Measurements from ENCODE around the gene HSP90B1.
A peak's percentile ranks its signal among the peaks of the same experiment; 100 is the strongest.

Gene HSP90B1

GRCh38 chr12:103936679-103937078, 6.5 kb downstream of the HSP90B1 start:
- no peak overlapping the region for H2AFZ ChIP-seq (ENCODE audit: low read depth)
- H3K4me1 ChIP-seq (ENCODE audit: low read depth, poor library complexity, severe bottlenecking): peaks cover 71% of the 10 kb centered on the region
- H3K27me3 ChIP-seq (ENCODE audit: insufficient read depth, low read depth): no peaks in the 10 kb centered on the region
- no peak for TF ChIP-seq CTCF (conservative IDR thresholded peaks at IDR 0.05; ENCODE audit: low read depth, low read length)
- H3K79me2 ChIP-seq (ENCODE audit: insufficient read depth, low read depth): peaks cover 87% of the 10 kb centered on the region
- H3K9ac ChIP-seq: no peak overlapping the region
- H3K4me3 ChIP-seq (IDR thresholded peaks at IDR 0.05; ENCODE audit: insufficient read depth, low read depth, low read length): no peak overlapping the region
- peak overlapping the region; percentile 24; the same call in 1 of the 2 replicates for H3K27ac ChIP-seq
- H4K20me1 ChIP-seq (ENCODE audit: insufficient read depth): peaks cover 48% of the 10 kb centered on the region
- peaks cover 84% of the 10 kb centered on the region; the same call in 1 of the 2 replicates for H3K36me3 ChIP-seq (ENCODE audit: insufficient read depth)
- peak overlapping the region; percentile 31; the same call in 1 of the 2 replicates for H3K4me2 ChIP-seq

- H2AFZ ChIP-seq (ENCODE audit: low read depth): no peak overlapping the region
- TF ChIP-seq CTCF (conservative IDR thresholded peaks at IDR 0.05; ENCODE audit: low read depth, low read length): no peak
- peaks cover 3% of the 10 kb centered on the region for H3K4me1 ChIP-seq (ENCODE audit: low read depth, poor library complexity, severe bottlenecking)
- H3K4me3 ChIP-seq (IDR thresholded peaks at IDR 0.05; ENCODE audit: insufficient read depth, low read depth, low read length): no peak overlapping the region
- H3K4me2 ChIP-seq: no peak overlapping the region
- H3K27ac ChIP-seq: no peak overlapping the region
- H3K36me3 ChIP-seq (ENCODE audit: insufficient read depth): peaks cover 53% of the 10 kb centered on the region; the same call in 1 of the 2 replicates
- no peaks in the 10 kb centered on the region for H4K20me1 ChIP-seq (ENCODE audit: insufficient read depth)
- H3K9ac ChIP-seq: no peak overlapping the region
- peaks cover 24% of the 10 kb centered on the region; the same call in 1 of the 2 replicates for H3K79me2 ChIP-seq (ENCODE audit: insufficient read depth, low read depth)
- no peaks in the 10 kb centered on the region for H3K27me3 ChIP-seq (ENCODE audit: insufficient read depth, low read depth)
Observed at GRCh38 chr12:103944964-103945363, 14.8 kb downstream of the HSP90B1 start.

- peaks cover 8% of the 10 kb centered on the region; the same call in 1 of the 2 replicates for H3K79me2 ChIP-seq (ENCODE audit: insufficient read depth, low read depth)
- no peak overlapping the region for H2AFZ ChIP-seq (ENCODE audit: low read depth)
- H3K27me3 ChIP-seq (ENCODE audit: insufficient read depth, low read depth): no peaks in the 10 kb centered on the region
- H3K4me2 ChIP-seq: no peak overlapping the region
- no peak for TF ChIP-seq CTCF (conservative IDR thresholded peaks at IDR 0.05; ENCODE audit: low read depth, low read length)
- H4K20me1 ChIP-seq (ENCODE audit: insufficient read depth): 0 out of 2 replicates have a peak, but pooled peaks cover 6% of the 10 kb centered on the region
- no peaks in the 10 kb centered on the region for H3K4me1 ChIP-seq (ENCODE audit: low read depth, poor library complexity, severe bottlenecking)
- H3K9ac ChIP-seq: no peak overlapping the region
- peaks cover 31% of the 10 kb centered on the region; the same call in 1 of the 2 replicates for H3K36me3 ChIP-seq (ENCODE audit: insufficient read depth)
- H3K4me3 ChIP-seq (IDR thresholded peaks at IDR 0.05; ENCODE audit: insufficient read depth, low read depth, low read length): no peak overlapping the region
- H3K27ac ChIP-seq: peak overlapping the region; percentile 12; the same call in 1 of the 2 replicates
Observed at GRCh38 chr12:103947871-103948555, 17.8 kb downstream of the HSP90B1 start.

GRCh38 chr12:103948746-103949406, 18.7 kb downstream of the HSP90B1 start:
- Histone ChIP-seq H3K27ac (no peak overlapping the region), H3K79me2 (ENCODE audit: insufficient read depth, low read depth) (peaks cover 5% of the 10 kb centered on the region; the same call in 1 of the 2 replicates), H3K4me3 (IDR thresholded peaks at IDR 0.05; ENCODE audit: insufficient read depth, low read depth, low read length) (no peak overlapping the region), H3K9ac (no peak overlapping the region), H2AFZ (ENCODE audit: low read depth) (no peak overlapping the region), H3K27me3 (ENCODE audit: insufficient read depth, low read depth) (no peaks in the 10 kb centered on the region), H4K20me1 (ENCODE audit: insufficient read depth) (0 out of 2 replicates have a peak, but pooled peaks cover 6% of the 10 kb centered on the region), H3K4me2 (no peak overlapping the region), H3K4me1 (ENCODE audit: low read depth, poor library complexity, severe bottlenecking) (no peaks in the 10 kb centered on the region), H3K36me3 (ENCODE audit: insufficient read depth) (peaks cover 27% of the 10 kb centered on the region; the same call in 1 of the 2 replicates)
- TF ChIP-seq CTCF (conservative IDR thresholded peaks at IDR 0.05; ENCODE audit: low read depth, low read length): no peak

Measured in KMS-11 (cell line).